Astrocyte of the cerebellum (primary cell): ENCODE data around the gene TANC1.

ENCODE experiments used
- DNase-seq: peaks from one replicate; pipeline ENCODE4 v3.0.0-alpha.2; 2011; ENCODE audit warnings: low read depth
- H3K4me3 ChIP-seq: 2 replicates; pipeline ENCODE4 v1.5.1; 2011; ENCODE audit warnings: mild to moderate bottlenecking, low read depth, low read length, moderate library complexity
- CTCF ChIP-seq: IDR thresholded peaks from 2 replicates; pipeline ENCODE4 v1.5.1; 2012; ENCODE audit warnings: low read length, low read depth, moderate library complexity, mild to moderate bottlenecking; ENCODE audit errors: missing control alignments
- in situ Hi-C: cut with HindIII; loops from 2 replicates; pipeline ENCODE4 v1.10.0; 2017; ENCODE audit warnings: low sequenced_read_pairs

Gene TANC1

GRCh38 chr2:159218389-159218788 lies 249.9 kb downstream of the TANC1 start:
- no peak for TF ChIP-seq CTCF
- no peak overlapping the region for H3K4me3 ChIP-seq
- no peak for DNase-seq
- in situ Hi-C loops: no loop called here

GRCh38 chr2:159219394-159219998 lies 251.1 kb downstream of the TANC1 start:
- no peak overlapping the region for H3K4me3 ChIP-seq
- in situ Hi-C loops: no loop called here
- TF ChIP-seq CTCF: no peak
- DNase-seq: no peak

GRCh38 chr2:159224061-159224813 lies 255.8 kb downstream of the TANC1 start:
- no peak for DNase-seq
- H3K4me3 ChIP-seq: no peak overlapping the region
- in situ Hi-C loops: no loop called here
- no peak for TF ChIP-seq CTCF

GRCh38 chr2:159225025-159226016 lies 256.9 kb downstream of the TANC1 start:
- DNase-seq: no peak
- H3K4me3 ChIP-seq: no peak overlapping the region
- in situ Hi-C loops: no loop called here
- no peak for TF ChIP-seq CTCF

- in situ Hi-C loops: no loop called here
- no peak for DNase-seq
- H3K4me3 ChIP-seq: no peak overlapping the region
- TF ChIP-seq CTCF: no peak
Measured at GRCh38 chr2:159226059-159226461, 257.6 kb downstream of the TANC1 start.

GRCh38 chr2:159226608-159227385 lies 258.4 kb downstream of the TANC1 start:
- in situ Hi-C loops: no loop called here
- DNase-seq: peak; percentile 24
- no peak overlapping the region for H3K4me3 ChIP-seq
- TF ChIP-seq CTCF: no peak
